Activated T-helper 1 cell treated with Interleukin-2 at 50 U/mL for 16 hours (primary cell): ENCODE results near the gene ILKAP.

Source experiments
- DNase-seq: peaks from one replicate; pipeline ENCODE4 v3.0.0-alpha.2; 2020; ENCODE audit warnings: low read depth

The ILKAP gene

GRCh38 chr2:238124488-238125126 lies 78.9 kb downstream of the ILKAP start:
- no peak for DNase-seq

GRCh38 chr2:238123991-238124470 lies 79.5 kb downstream of the ILKAP start:
- no peak for DNase-seq

DNA sequence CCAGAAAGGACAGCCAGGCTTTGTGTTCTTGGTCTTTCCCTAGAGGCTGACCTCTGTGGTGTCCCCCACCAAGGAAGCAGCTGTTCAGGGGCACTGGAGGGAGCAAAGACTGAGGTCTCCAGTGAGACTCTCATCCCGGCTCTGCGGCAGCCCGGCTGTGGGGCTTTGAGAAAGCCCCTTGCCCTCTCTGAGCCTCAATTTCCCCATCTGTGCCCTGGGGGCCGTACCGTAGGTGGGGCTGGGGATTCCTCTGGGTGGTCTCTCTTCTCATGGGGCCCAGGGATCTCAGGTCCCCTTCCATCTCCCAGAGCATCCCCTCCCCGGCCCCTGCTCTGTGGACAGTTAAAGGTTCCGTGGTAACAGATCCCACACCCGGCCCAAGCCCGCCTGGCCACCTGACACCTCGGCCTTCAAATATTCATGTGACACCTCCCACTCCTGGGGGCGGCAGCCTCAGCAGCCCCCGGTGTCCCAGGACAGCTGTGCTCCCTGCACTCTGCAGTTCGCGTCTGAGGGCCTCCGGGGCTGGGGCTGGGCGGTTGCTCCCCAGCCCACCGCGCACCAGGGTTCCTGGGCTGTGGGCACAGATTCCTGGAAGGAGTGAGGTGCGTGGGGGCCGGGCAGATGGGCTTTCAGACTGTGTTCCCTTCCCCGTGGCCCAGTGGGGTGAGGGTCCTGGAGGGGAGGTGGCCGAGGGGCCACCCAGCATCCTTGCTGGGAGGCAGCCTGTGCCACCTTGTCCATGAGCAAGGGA lies 80.1 kb downstream of the ILKAP start:
- DNase-seq, result no peak

DNA sequence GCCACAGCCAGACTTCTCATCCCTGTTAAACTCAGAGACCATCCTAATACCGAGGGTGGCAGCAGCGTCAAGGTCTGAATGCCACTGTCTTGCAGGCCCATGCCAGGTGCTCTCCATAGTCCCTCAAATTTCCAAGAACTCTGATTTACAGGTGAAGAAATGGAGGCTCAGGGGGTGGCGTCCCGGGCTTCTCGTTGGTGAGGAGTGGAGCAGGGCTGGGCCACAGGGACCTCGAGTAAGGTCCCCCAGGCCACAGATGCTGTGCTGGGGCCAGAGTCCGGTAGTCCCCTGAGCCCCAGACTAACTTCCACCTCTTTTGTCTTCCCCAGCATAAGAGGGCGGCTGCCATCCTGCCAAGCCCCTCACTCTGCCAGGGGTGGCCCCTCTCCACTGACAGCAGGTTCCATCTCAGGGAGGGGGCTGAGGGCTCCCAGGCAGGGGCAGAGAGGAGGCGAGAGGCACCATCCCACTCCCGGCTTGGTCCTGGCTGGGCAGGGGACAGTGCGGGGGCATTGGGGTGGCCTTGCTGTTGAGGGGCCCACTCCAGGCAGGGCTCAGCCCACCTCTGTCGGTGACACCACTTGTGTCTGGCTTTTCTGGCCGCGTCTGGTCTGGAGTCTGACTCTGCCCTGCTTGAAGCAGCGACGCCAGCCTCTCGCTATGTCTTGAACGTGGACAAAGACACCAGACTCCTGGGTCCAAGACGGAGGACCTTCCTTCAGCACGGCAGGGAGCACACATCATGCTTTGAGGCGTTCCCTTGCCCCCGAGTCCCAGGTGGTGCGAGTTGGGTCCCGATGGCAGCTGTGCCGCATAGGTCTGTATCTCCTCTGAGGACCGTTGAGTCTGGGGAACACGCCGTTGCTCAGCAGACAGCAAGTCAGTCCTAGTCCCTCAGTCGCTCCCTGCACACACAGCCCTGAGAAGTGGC lies 80.9 kb downstream of the ILKAP start:
- DNase-seq, result no peak

DNA sequence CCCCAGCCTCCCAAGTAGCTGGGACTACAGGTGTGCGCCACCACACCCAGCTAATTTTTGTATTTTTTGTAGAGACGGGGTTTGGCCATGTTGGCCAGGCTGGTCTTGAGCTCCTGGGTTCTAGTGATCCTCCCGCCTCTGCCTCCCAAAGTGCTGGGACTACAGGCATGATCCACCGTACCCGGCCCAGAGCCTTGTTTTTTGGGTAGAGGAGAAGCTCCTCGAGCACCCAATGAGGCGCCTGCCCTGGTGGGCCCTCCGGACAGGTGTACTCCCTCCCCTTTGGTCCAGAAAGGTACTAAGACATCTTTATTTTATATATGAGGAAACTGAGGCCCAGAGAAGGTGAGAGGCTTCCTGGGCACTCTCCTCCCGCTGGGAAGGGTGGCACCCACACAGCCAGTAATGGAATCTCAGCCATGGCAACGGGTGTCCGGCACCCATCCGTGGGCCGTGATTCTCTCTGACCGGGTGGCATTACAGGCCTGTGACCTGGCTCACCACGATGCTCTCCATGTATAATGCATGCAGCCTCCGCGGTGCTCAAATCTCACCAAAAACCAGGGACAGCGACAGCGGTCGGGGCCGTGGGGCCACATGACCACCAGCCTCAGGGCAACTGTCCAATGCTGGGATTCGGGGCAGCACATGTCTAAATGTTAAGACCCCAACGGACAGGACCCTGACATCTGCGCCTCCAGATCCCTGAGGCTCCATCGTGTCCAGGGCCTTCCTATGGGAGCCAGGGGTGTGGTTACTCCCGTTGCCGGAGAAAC lies 81.8 kb downstream of the ILKAP start:
- no peak for DNase-seq

DNA sequence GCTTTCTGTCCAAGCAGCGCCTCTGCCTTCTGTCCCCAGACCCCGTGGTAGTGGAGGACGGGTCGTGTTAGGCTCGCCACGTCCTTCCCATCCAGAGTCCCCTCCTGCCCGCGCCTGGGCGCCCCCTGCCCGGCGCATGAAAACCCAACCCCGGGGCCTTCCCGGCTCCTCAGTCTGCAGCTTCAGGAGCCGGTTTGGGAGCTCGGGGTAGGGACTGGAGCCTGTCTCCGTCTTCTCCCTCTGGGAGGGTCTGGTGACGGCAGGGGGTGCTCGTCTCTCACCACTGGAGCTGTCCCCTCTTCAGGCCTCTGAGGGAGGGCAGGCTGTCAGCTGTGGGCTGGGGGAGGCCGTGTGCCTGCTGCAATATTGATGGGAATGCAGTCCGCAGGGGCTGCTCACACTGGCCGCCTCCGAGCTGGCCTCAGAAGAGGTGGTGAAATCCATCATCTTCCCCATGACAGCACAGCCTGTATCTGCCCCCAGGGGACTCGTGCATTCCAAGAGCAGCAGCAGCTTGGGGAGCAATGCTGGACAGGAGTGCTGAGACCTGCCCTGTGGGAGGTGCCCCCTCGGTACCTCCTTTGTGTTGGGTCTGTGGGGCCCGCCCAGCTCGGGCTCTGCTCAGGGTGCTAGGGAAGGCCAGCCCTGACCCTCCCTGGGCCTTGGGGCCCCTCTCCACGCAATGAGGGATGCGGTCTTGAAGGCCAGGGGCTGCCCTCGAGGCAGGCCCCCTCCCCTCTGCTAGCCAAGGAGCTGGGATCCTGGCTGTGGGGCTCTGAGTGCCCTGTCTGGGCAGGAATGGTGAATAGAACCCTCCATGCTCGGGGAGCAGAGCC lies 82.8 kb downstream of the ILKAP start:
- no peak for DNase-seq
